SU-DHL-6 (cell line): ENCODE results near the gene F2RL3.

Source experiments
- H2AFZ ChIP-seq: fragments of 200-600 bp; sonication (generic); 2 replicates; pipeline ENCODE4 v1.6.1; 2014; ENCODE audit warnings: low read depth, mild to moderate bottlenecking, moderate library complexity, mixed read lengths, antibody characterized with exemption, low read length; ENCODE audit not compliant: severe bottlenecking
- H3F3A ChIP-seq: fragments of 200-600 bp; shearing (Covaris generic); 2 replicates; pipeline ENCODE4 v1.6.0; 2016; ENCODE audit warnings: antibody characterized with exemption, mild to moderate bottlenecking; ENCODE audit not compliant: insufficient read depth
- H3K27ac ChIP-seq: fragments of 200-600 bp; sonication (generic); 2 replicates; pipeline ENCODE4 v1.5.1; 2016; ENCODE audit warnings: low read depth, mild to moderate bottlenecking, low read length, moderate library complexity, mixed read lengths
- H3K27me3 ChIP-seq: fragments of 200-600 bp; sonication (generic), shearing (Covaris generic); 2 replicates; pipeline ENCODE4 v1.6.0; 2014; ENCODE audit warnings: mild to moderate bottlenecking, low read length
- H3K36me3 ChIP-seq: fragments of 200-600 bp; sonication (generic); 2 replicates; pipeline ENCODE4 v1.6.1; 2014; ENCODE audit warnings: mild to moderate bottlenecking, low read length, mixed read lengths
- H3K4me2 ChIP-seq: fragments of 300-600, 200-600 bp; shearing (Covaris generic), sonication (generic); 2 replicates; pipeline ENCODE4 v1.6.0; 2014; ENCODE audit warnings: low read length, low read depth, mild to moderate bottlenecking; ENCODE audit not compliant: poor library complexity, severe bottlenecking
- H3K4me3 ChIP-seq: fragments of 200-600 bp; sonication (generic); 2 replicates; pipeline ENCODE4 v1.5.1; 2014; ENCODE audit warnings: antibody characterized with exemption, low read length, mild to moderate bottlenecking, mixed read lengths; ENCODE audit not compliant: insufficient read depth, poor library complexity, severe bottlenecking
- H3K79me2 ChIP-seq: fragments of 200-600 bp; sonication (generic); 2 replicates; pipeline ENCODE4 v1.6.1; 2014; ENCODE audit warnings: mild to moderate bottlenecking, low read length, moderate library complexity; ENCODE audit not compliant: insufficient read depth
- H3K9ac ChIP-seq: fragments of 200-600 bp; sonication (generic); 2 replicates; pipeline ENCODE4 v1.7.0; 2014; ENCODE audit warnings: mild to moderate bottlenecking, low read length
- H3K9me2 ChIP-seq: fragments of 200-600 bp; sonication (generic); replicated peaks from 2 replicates; pipeline ENCODE4 v1.6.1; 2014; ENCODE audit warnings: low read length; ENCODE audit not compliant: insufficient read depth
- H3K9me3 ChIP-seq: fragments of 200-600 bp; sonication (generic); 2 replicates; pipeline ENCODE4 v1.6.1; 2014; ENCODE audit warnings: low read length, mixed read lengths; ENCODE audit not compliant: insufficient read depth
- H4K20me1 ChIP-seq: fragments of 200-600 bp; sonication (generic); 2 replicates; pipeline ENCODE4 v1.6.1; 2014; ENCODE audit warnings: low read depth, mild to moderate bottlenecking, antibody characterized with exemption, low read length, moderate library complexity, mixed read lengths
- CTCF ChIP-seq: fragments of 200-600 bp; sonication (generic); IDR thresholded peaks from one replicate; pipeline ENCODE4 v1.5.1; 2017; ENCODE audit warnings: antibody characterized with exemption, mild to moderate bottlenecking, low read length, moderate library complexity; ENCODE audit not compliant: insufficient read depth, poor library complexity, severe bottlenecking
- EZH2phosphoT487 ChIP-seq: fragments of 200-600 bp; sonication (generic), shearing (Covaris generic); conservative IDR thresholded peaks from 2 replicates; pipeline ENCODE4 v1.6.1; 2018; ENCODE audit warnings: mild to moderate bottlenecking, antibody characterized with exemption, low read length, moderate library complexity, mixed read lengths

Gene F2RL3

GRCh38 chr19:16869331-16869972, 19.3 kb upstream of the F2RL3 start:
- Histone ChIP-seq H3K4me2 (no peak overlapping the region), H3K9me2 (no peaks in the 10 kb centered on the region), H3K79me2 (no peaks in the 10 kb centered on the region), H3K36me3 (no peaks in the 10 kb centered on the region), H3K4me3 (no peak overlapping the region), H3K27ac (no peak overlapping the region), H3K27me3 (no peaks in the 10 kb centered on the region), H3F3A (no peaks in the 10 kb centered on the region), H3K9ac (no peak overlapping the region), H3K9me3 (no peaks in the 10 kb centered on the region), H2AFZ (no peak overlapping the region), H4K20me1 (no peaks in the 10 kb centered on the region)
- TF ChIP-seq EZH2phosphoT487 (no peak), CTCF (no peak)

DNA sequence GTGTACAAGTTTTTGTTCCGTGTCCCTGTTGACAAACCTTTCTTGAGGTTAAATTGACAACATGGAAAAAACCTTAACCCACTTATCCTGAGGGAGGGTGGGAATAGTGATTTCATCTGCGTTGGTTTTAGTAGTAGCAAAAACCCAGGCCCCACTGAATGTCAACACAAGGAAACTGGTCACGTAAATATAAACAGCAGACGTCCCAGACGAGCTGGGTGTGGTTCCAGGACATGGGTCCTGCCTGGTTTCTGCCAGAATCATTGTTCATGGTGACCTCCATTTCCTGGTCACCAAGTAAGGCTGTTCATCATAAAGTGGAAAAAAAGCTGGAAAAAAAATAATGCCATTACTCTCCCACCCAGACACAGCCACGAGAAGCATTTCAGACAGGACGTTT, 16.9 kb upstream of the F2RL3 start:
- Histone ChIP-seq H3K36me3 (no peaks in the 10 kb centered on the region), H3K9ac (no peak overlapping the region), H3K27ac (no peak overlapping the region), H3K9me3 (no peaks in the 10 kb centered on the region), H4K20me1 (no peaks in the 10 kb centered on the region), H3K27me3 (no peaks in the 10 kb centered on the region), H3K79me2 (no peaks in the 10 kb centered on the region), H3K4me3 (no peak overlapping the region), H2AFZ (no peak overlapping the region), H3K4me2 (no peak overlapping the region), H3F3A (no peaks in the 10 kb centered on the region), H3K9me2 (no peaks in the 10 kb centered on the region)
- TF ChIP-seq CTCF (no peak), EZH2phosphoT487 (no peak)

- H3K9ac ChIP-seq = no peak overlapping the region
- H3K9me2 ChIP-seq = no peaks in the 10 kb centered on the region
- H3K79me2 ChIP-seq = no peaks in the 10 kb centered on the region
- H3K9me3 ChIP-seq = no peaks in the 10 kb centered on the region
- TF ChIP-seq CTCF = no peak
- TF ChIP-seq EZH2phosphoT487 = no peak
- H3K4me3 ChIP-seq = no peak overlapping the region
- H3K36me3 ChIP-seq = no peaks in the 10 kb centered on the region
- H3K27me3 ChIP-seq = no peaks in the 10 kb centered on the region
- H3F3A ChIP-seq = no peaks in the 10 kb centered on the region
- H2AFZ ChIP-seq = no peak overlapping the region
- H3K27ac ChIP-seq = no peak overlapping the region
- H3K4me2 ChIP-seq = no peak overlapping the region
- no peaks in the 10 kb centered on the region for H4K20me1 ChIP-seq
These were observed 16.1 kb upstream of the F2RL3 start for GRCh38 chr19:16872728-16873127.
